ENCODE data around the gene SEC22C.

GRCh38 chr3:42578054-42578453, 3.7 kb downstream of the SEC22C start:
- TF ChIP-seq CTCF (conservative IDR thresholded peaks at IDR 0.05 in 1 of 2, IDR thresholded peaks at IDR 0.05 in 1 of 2; ENCODE audit: extremely low read depth in 1 of 2, insufficient read depth in 1 of 2, low read depth in 1 of 2, low read length in 2 of 2) (no peak), EZH2 (IDR thresholded peaks at IDR 0.05; ENCODE audit: borderline replicate concordance, low read length) (no peak)
